Left forelimb (tissue), 1 donor: ENCODE data around the gene TMEM163.

Source experiments
- DNase-seq: peaks from one replicate; pipeline ENCODE4 v3.0.0-alpha.2; 2018; ENCODE audit warnings: low spot score

TMEM163 gene

DNA sequence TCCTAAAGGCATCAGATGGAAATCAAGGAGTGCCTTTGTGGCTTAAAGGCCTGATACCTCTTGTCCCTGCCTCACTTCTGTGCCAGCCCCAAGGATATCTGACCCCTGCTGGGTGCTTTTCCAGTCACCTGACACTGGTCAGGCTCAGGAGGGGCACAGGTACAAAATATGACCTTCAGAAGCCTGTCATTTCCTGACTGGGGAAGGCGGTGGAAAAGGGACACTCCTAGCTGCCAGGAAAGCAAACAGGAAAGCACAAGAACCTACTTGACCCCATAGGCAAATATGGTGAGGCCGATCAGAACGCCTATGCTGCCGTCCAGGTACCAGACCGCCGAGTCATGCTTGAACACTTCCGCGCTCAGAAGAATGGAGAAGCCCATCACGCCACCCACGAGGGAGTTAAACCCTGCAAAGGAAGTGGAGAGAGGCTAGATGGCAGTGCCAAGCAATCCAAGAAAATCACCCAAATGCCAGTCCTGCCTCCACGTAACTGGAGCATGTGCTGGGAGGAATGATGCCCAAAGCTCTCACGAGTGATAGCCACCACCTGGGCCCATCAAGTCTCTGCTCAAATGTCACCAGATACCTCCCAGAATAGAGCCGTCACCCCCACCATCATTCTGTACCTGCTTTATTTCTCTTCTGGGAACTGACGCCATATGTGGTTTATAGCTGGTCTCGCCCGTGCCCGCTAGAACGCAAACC is 260.9 kb downstream of the TMEM163 start:
- peak; percentile 53 for DNase-seq

DNA sequence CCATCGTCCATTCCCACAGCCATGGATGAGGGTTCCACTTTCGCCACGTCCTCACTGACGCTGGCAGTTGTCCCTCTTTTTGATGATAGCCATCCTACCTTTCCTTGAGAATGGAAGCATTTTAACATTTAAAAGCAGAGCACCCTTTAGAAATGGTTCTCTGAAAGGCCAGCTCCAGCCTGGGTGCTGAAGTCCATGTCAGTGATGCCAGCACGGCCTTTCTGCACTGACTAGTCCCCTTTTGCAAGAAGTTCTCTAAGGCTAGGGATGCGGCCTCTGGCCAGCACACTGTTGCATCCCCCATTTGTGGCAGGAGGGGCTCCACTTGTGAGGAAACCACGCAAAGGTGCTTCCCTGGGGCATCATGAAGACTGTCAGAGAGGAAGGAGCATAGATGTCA is 261.4 kb downstream of the TMEM163 start:
- peak; percentile 25 for DNase-seq

GRCh38 chr2:134455426-134455825 is 263.4 kb downstream of the TMEM163 start:
- DNase-seq, result peak; percentile 51

DNA sequence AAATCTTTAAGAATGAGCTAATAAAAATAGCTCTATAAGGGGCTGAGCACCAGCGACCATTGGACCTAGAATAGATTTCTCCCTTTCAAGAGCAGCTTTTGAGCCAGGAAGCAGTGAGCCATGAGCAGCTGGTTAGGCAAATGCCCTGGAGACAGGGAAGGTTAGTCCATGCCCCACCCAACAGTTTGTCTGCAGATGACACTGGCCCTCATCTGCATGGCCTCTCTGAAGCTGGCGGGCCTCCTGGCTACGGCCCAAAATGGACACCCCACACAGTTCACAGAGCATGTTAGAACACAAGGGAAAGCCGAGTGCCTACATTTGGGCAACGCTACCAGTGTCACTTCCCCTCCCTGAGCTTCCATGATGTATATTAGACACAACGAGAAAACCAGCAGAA is 263.9 kb downstream of the TMEM163 start:
- DNase-seq, result peak; percentile 40

- peak; percentile 37 for DNase-seq
Observed at GRCh38 chr2:134454426-134454825, 264.4 kb downstream of the TMEM163 start.

GRCh38 chr2:134453973-134454372 is 264.8 kb downstream of the TMEM163 start:
- DNase-seq, result peak; percentile 63

GRCh38 chr2:134453476-134453875 is 265.3 kb downstream of the TMEM163 start:
- peak; percentile 14 for DNase-seq

GRCh38 chr2:134452042-134452733 is 266.6 kb downstream of the TMEM163 start:
- DNase-seq, result peak; percentile 9

DNA sequence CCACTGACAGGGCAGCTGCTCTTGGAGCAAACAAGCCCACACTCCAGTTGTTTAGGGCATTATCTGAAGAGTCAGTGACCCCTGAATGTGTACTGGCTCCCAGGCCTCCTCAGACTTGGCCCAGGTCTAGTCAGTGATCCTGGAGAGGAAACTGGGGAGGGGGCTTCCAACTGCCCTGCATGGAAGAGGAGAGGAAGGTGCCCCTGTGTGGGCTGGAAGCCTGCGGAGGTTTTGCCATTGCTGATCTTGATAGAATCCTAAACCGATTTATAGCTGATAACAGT is 267.5 kb downstream of the TMEM163 start:
- DNase-seq, result peak; percentile 36

GRCh38 chr2:134449751-134450513 is 268.9 kb downstream of the TMEM163 start:
- peak; percentile 50 for DNase-seq

GRCh38 chr2:134449157-134449556 is 269.6 kb downstream of the TMEM163 start:
- DNase-seq, result no peak

DNA sequence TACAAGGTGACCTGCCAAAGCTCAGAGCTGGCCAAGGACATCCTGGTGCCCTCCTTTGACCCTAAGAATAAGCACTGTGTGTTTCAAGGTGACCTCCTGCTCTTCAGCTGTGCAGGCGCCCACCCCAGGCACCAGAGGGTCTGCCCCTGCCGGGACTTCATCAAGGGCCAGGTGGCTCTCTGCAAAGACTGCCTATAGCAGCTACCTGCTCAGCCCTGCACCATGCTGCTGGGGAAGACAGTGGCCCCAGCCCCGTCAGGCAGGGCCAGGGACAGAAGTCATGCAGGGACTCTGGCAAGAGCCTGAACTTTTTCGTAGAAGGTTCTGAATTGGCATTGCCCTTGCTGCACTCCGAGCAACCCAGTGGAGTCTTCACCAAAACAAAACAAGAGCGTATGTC is 270.1 kb downstream of the TMEM163 start:
- no peak for DNase-seq

GRCh38 chr2:134447669-134448068 is 271.1 kb downstream of the TMEM163 start:
- no peak for DNase-seq

GRCh38 chr2:134446383-134447017 is 272.3 kb downstream of the TMEM163 start:
- peak; percentile 81 for DNase-seq

- no peak for DNase-seq
Observed at GRCh38 chr2:134445985-134446382, 272.8 kb downstream of the TMEM163 start.

DNA sequence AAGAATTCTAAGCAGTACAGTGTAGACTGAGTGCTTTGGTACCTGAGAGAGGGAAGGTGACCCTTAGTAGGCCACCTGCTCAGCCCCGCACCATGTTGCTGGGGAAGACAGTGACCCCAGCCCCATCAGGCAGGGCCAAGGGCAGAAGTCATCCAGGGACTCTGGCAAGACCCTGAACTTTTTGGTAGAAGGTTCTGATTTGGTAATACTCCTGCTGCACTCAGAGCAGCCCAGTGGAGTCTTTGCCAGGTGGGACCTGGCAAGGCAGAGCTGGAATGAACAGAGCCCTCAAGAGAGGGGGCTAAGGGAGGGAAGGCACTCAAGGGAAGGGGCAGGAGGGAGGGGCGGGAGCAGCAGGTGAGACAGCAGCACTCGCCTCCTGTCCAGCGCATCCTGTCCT is 273.7 kb downstream of the TMEM163 start:
- no peak for DNase-seq

DNA sequence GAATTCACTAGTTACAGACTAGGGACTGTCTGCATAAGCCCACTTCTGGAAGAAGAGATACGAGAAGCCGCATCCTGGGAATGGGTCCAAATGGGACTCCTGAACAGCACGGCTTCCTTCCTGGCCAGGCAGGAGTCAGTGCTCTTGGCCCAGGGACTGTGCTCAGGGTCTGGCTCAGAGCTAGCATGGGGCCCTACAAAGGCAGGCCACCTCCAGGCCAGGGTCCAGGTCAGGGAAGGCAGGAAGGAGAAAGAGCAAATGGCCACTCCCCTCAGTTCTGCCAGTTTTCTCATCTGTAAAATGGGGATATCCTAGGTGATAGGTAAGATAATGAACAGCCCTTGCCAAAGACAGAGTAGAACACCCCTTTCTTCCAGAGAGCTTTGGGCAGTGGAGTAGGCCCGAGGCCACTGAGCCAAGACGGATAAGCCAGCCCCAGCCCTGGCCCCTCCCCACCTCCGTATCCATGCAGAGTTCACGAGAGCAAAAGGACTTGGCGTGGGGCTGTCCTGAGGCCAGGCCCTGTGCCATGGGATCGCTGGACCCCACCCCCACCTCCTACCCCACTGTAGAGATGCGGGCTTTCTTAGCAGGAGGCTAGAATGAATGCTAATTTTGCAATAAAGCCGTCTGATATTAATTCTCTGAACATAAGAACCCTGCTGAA is 274.9 kb downstream of the TMEM163 start:
- no peak for DNase-seq

DNA sequence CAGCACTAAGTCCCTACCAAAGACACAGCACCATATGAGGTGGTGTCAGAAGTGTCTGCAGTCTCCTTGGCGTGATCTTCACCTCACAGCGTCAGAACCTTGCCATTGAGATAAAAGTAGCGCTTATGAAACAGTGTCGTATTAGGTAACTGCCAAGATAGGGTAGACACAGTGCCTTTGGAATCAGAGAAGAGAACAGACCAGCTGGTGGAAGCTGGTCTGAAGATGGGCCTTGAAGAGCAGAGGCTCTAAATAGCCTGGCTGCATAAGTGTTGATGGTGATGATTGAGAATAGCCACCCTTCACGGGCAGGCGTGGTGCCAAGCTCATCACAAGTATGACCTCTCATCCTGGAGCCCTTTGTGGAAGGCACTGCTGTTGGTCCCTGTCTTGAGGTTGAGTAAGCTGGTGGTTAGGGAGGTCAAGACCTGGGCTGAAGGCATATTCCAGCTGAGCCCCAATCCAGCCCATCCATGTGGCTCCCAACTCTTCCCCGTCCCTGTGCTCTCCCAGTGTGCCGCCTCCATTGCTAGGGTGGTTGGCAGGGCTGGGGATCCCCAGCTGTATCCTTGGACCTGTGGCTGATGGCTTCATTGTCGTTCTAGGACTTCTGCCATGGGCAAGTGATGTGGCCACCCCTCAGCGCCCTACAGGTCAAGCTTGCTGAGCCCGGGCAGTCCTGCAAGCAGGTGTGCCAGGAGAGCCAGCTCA is 277.5 kb downstream of the TMEM163 start:
- DNase-seq, result no peak

- DNase-seq, result no peak
Observed at GRCh38 chr2:134440336-134440909, 278.4 kb downstream of the TMEM163 start.

DNA sequence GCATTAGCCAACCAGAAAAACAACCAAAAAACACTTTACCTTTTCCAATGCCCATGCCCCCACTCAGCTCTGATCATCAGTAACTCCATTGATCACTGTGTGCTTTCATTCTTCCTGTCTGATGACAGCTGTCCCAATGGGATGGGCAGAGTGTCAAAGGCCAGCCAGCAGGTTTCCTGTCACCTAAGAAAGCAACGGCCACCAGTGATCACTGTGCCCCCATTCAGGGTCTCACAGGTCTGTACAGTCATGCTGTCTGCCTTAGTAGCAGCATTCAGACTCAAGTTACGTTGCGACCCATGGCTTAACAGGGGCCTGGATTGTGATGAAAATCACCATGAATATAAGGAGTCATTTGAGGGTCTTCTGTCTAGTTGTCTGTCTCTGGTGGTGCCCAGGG is 280.4 kb downstream of the TMEM163 start:
- DNase-seq, result peak; percentile 6

DNA sequence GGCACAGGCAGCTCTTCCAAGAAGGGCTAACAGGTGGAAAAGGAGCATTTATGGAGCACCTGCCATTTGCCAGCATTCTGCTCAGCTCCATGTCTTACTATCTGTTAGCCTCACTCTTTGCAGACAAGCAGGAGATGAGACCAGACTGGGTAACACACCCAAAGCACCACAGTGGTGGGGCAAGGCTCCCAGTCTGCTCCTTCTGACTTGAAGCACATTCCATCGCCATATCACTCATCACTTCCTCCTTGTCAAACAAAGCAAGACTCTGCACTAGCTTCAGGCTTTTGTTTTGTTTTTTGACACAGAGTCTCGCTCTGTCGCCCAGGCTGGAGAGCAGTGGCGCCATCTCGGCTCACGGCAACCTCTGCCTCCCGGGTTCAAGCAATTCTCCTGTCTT is 282.1 kb downstream of the TMEM163 start:
- DNase-seq, result peak; percentile 12
